HepG2 (cell line): ENCODE measurements around the gene DPH2. TPM values are rescaled to one million over a fixed set of nuclear protein-coding genes. Genes with fewer than 3 reads are reported as not detected.

ENCODE experiments used
- ATAC-seq: fragments of 200-7000 bp; cut with Tn5 transposase; 3 replicates; pipeline ENCODE4 v1.9.1; 2020; ENCODE audit warnings: mild to moderate bottlenecking, moderate library complexity
- BruUV-seq: library from RNA; stranded (reverse); fragments of 400-500 nt; replicated peaks from 2 replicates; lab custom pipeline; 2021; lab: Mats Ljungman, UMichigan
- CTCF ChIA-PET: fragments of 300-600 bp; formaldehyde crosslinking; extraction: SDS; loops from one replicate; lab custom pipeline; 2021; ENCODE audit warnings: low total read pairs, inconsistent platforms, low intra/inter-chr PET ratio; lab: Yijun Ruan, JAX
- POLR2A ChIA-PET: fragments of 350-600 bp; sonication (Branson Sonifier 250); formaldehyde crosslinking; loops from one replicate; lab custom pipeline; 2020; ENCODE audit warnings: antibody characterized with exemption, inconsistent platforms; lab: Yijun Ruan, JAX
- DNase-seq: peaks from one replicate; pipeline ENCODE4 v3.0.0-alpha.2; 2015; ENCODE audit warnings: low spot score
- FAIRE-seq: peaks from 3 replicates; lab custom pipeline; 2011; peaks lifted over from hg19 to GRCh38; lab: Jason Lieb, UNC
- H2AFZ ChIP-seq: one replicate; pipeline ENCODE4 v1.6.1; 2011; ENCODE audit warnings: low read length, inconsistent platforms
- H3K27ac ChIP-seq: fragments of 300-600 bp; 3 replicates; pipeline ENCODE4 v1.8.0; 2011; ENCODE audit warnings: mixed run types, mild to moderate bottlenecking, mixed read lengths, low read length, inconsistent platforms; ENCODE audit not compliant: insufficient read depth; ENCODE audit errors: extremely low read length
- H3K27me3 ChIP-seq, 2 experiments: fragments of 200-600 bp in 1 of 2; 2 replicates in 1 of 2; 3 replicates in 1 of 2; pipeline versions ENCODE4 v1.6.0 to v1.8.0; 2011; ENCODE audit warnings: low read length in 2 of 2, mild to moderate bottlenecking in 2 of 2, moderate library complexity in 2 of 2, inconsistent platforms in 1 of 2; ENCODE audit not compliant: insufficient read depth in 2 of 2, control insufficient read depth in 1 of 2
- H3K36me3 ChIP-seq, 2 experiments: fragments of 200-600 bp in 1 of 2; replicated peaks in 1 of 2; 2 replicates in 1 of 2; 3 replicates in 1 of 2; pipeline versions ENCODE4 v1.5.1 to v1.8.0; 2011; ENCODE audit warnings: low read length in 2 of 2, inconsistent platforms in 1 of 2; ENCODE audit not compliant: insufficient read depth in 2 of 2, control insufficient read depth in 1 of 2
- H3K4me1 ChIP-seq: 2 replicates; pipeline ENCODE4 v1.5.1; 2012; ENCODE audit warnings: low read length, inconsistent platforms; ENCODE audit not compliant: insufficient read depth
- H3K4me2 ChIP-seq: 2 replicates; pipeline ENCODE4 v1.6.0; 2011; ENCODE audit warnings: low read depth, low read length, inconsistent platforms
- H3K4me3 ChIP-seq, 3 experiments: fragments of 200-600 bp in 1 of 3; sonication (generic), shearing (Covaris generic) in 1 of 3; replicated peaks in 1 of 3; 2 replicates each; pipeline ENCODE4 v1.5.1; 2011 to 2016; ENCODE audit warnings: low read length in 3 of 3, inconsistent platforms in 2 of 3, low read depth in 2 of 3, mild to moderate bottlenecking in 2 of 3, control low read depth in 1 of 3, mixed read lengths in 1 of 3; ENCODE audit not compliant: insufficient read depth in 1 of 3
- H3K79me2 ChIP-seq: one replicate; pipeline ENCODE4 v1.6.1; 2011; ENCODE audit warnings: low read length, inconsistent platforms; ENCODE audit not compliant: insufficient read depth
- H3K9ac ChIP-seq: 2 replicates; pipeline ENCODE4 v1.6.0; 2011; ENCODE audit warnings: mild to moderate bottlenecking, low read depth, low read length, inconsistent platforms; ENCODE audit not compliant: insufficient read depth
- H3K9me3 ChIP-seq: 2 replicates; pipeline ENCODE4 v1.5.1; 2012; ENCODE audit warnings: mild to moderate bottlenecking, low read length
- H4K20me1 ChIP-seq: 2 replicates; pipeline ENCODE4 v1.6.0; 2011; ENCODE audit warnings: inconsistent platforms, mild to moderate bottlenecking, low read length, moderate library complexity; ENCODE audit not compliant: insufficient read depth
- BCL6 ChIP-seq: IDR thresholded peaks from 2 replicates; pipeline ENCODE4 v1.6.1; 2016; ENCODE audit warnings: missing genetic modification reagents, missing compliant biosample characterization
- DPF2 ChIP-seq: sonication (generic); formaldehyde crosslinking; IDR thresholded peaks from 2 replicates; pipeline ENCODE4 v1.4.0; 2020; ENCODE audit warnings: mild to moderate bottlenecking, low read depth, missing genetic modification reagents, borderline replicate concordance
- GTF2F1 ChIP-seq: fragments of 150-350 bp; IDR thresholded peaks from 2 replicates; pipeline ENCODE4 v1.6.1; 2014; ENCODE audit warnings: low read length
- HCFC1 ChIP-seq: fragments of 150-350 bp; IDR thresholded peaks from 2 replicates; pipeline ENCODE4 v1.6.1; 2014; ENCODE audit warnings: low read depth, low read length
- MAFF ChIP-seq: IDR thresholded peaks from 2 replicates; pipeline ENCODE4 v1.6.1; 2011; ENCODE audit warnings: low read depth, low read length, improper control_type of control experiment
- MTF2 ChIP-seq: sonication (generic); formaldehyde crosslinking; IDR thresholded peaks from 2 replicates; pipeline ENCODE4 v1.5.0; 2020; ENCODE audit warnings: missing genetic modification reagents, borderline replicate concordance
- NAIF1 ChIP-seq: sonication (generic); formaldehyde crosslinking; IDR thresholded peaks from 2 replicates; pipeline ENCODE4 v1.5.0; 2020; ENCODE audit warnings: mild to moderate bottlenecking, missing genetic modification reagents, borderline replicate concordance
- POLR2G ChIP-seq: fragments of 200-400 bp; formaldehyde crosslinking; IDR thresholded peaks from 2 replicates; pipeline ENCODE4 v1.6.1; 2018; ENCODE audit warnings: mild to moderate bottlenecking, low read depth, low read length, moderate library complexity
- ZFX ChIP-seq: sonication (generic); formaldehyde crosslinking; IDR thresholded peaks from 2 replicates; pipeline ENCODE4 v1.4.0; 2020; ENCODE audit warnings: mild to moderate bottlenecking, low read depth, missing genetic modification reagents, moderate library complexity
- ZMAT5 ChIP-seq: sonication (generic); formaldehyde crosslinking; IDR thresholded peaks from 2 replicates; pipeline ENCODE4 v1.5.0; 2020; ENCODE audit warnings: mild to moderate bottlenecking, low read depth, missing genetic modification reagents, borderline replicate concordance
- ZNF205 ChIP-seq: IDR thresholded peaks from 2 replicates; pipeline ENCODE4 v1.6.1; 2018; ENCODE audit warnings: missing biosample characterization, missing genetic modification reagents
- ZNF207 ChIP-seq: fragments of 450-650 bp; IDR thresholded peaks from 2 replicates; pipeline ENCODE4 v1.6.1; 2016; ENCODE audit warnings: antibody characterized with exemption, borderline replicate concordance
- ZNF331 ChIP-seq: sonication (generic); formaldehyde crosslinking; IDR thresholded peaks from 2 replicates; pipeline ENCODE4 v1.4.0; 2020; ENCODE audit warnings: missing genetic modification reagents
- ZNF562 ChIP-seq: sonication (generic); formaldehyde crosslinking; IDR thresholded peaks from 2 replicates; pipeline ENCODE4 v1.8.0; 2022; ENCODE audit warnings: missing genetic modification reagents, borderline replicate concordance
- ZNF589 ChIP-seq: sonication (generic); formaldehyde crosslinking; conservative IDR thresholded peaks from 2 replicates; pipeline ENCODE4 v1.8.0; 2022; ENCODE audit warnings: mild to moderate bottlenecking, moderate library complexity, missing genetic modification reagents
- WGBS: methylation state at CpG from one replicate; pipeline ENCODE4 v1.1.6; 2017; ENCODE audit warnings: low lambda C conversion rate; 5-methylcytosine and 5-hydroxymethylcytosine counted together
- in situ Hi-C: cut with HindIII; loops from 2 replicates; pipeline ENCODE4 v1.10.0; 2017; ENCODE audit warnings: low pct_unique_long_range_greater_than_20kb; ENCODE audit not compliant: extremely low pct_ligation_motif_present
- intact Hi-C: fragments of 100-400 bp; cut with micrococcal nuclease; formaldehyde crosslinking; loops from one replicate; pipeline ENCODE4 v1.10.0; 2022; ENCODE audit not compliant: unreplicated experiment
- polyA plus RNA-seq, 8 experiments: library from polyadenylated mRNA; depleted of rRNA in 3 of 8; stranded (reverse) in 7 of 8; unstranded in 1 of 8; fragments of >200 nt; fragmentation: Illumina TruSeq in 4 of 8; extraction: Trizol in 4 of 8; gene quantifications; 2 replicates each; pipeline versions ENCODE4 v1.2.1 to v1.2.3, GENCODE V29; 2011 to 2016; ENCODE audit warnings: low read depth in 4 of 8, missing spikeins in 1 of 8, mixed read lengths in 1 of 8; ENCODE audit not compliant: insufficient read depth in 1 of 8
- total RNA-seq, 5 experiments: library from RNA; depleted of rRNA; stranded (reverse); fragments of >200 nt; fragmentation: Illumina TruSeq; extraction: Trizol; gene quantifications; 2 replicates each; pipeline ENCODE4 v1.2.3, GENCODE V29; 2016; ENCODE audit warnings: low read depth in 1 of 5

The DPH2 gene
- total and polyA plus RNA-seq, 2 of the 13 experiments (the other 11 are each of a cell fraction or from before 2014, with no cell fraction given): 32.2 to 38.3 TPM

- ChIA-PET CTCF (no interaction called here), POLR2A (interaction anchor here (1.1 to 1.7 kb wide), 3 partner anchors 9 to 28 kb away, joined by 3 to 7 read pairs (median 4); partner anchors contain the start of gene SLC6A9)
- Histone ChIP-seq H3K4me2 (no peak overlapping the region), H3K9me3 (no peaks in the 10 kb centered on the region), H3K27ac (no peak overlapping the region), H3K4me3 (no peak overlapping the region), H3K36me3 (no peaks in the 10 kb centered on the region; a peak in 2 of 5 replicates), H3K9ac (no peak overlapping the region), H4K20me1 (no peaks in the 10 kb centered on the region), H2AFZ (no peak overlapping the region), H3K27me3 (no peaks in the 10 kb centered on the region), H3K79me2 (no peaks in the 10 kb centered on the region), H3K4me1 (peaks cover 58% of the 10 kb centered on the region)
- no peak for FAIRE-seq
- ATAC-seq: peak; percentile 16
- TF ChIP-seq MTF2 (CRISPR knock-in tag) (no peak), NAIF1 (CRISPR knock-in tag) (no peak)
- 77% methylated on average over 6 of the region's 8 CpGs for WGBS
- no TSS peak for BruUV-seq
- in situ Hi-C loops: no loop called here
- no peak for DNase-seq
- intact Hi-C loops: no loop called here
These were observed 44.7 kb downstream of the DPH2 start for GRCh38 chr1:44014365-44015104.

GRCh38 chr1:44015206-44015605, 45.4 kb downstream of the DPH2 start:
- in situ Hi-C loops: no loop called here
- POLR2A ChIA-PET: interaction anchor here (1.2 to 1.7 kb wide), 2 partner anchors 16 to 27 kb away, joined by 3 to 7 read pairs; partner anchors contain the start of gene SLC6A9
- Histone ChIP-seq H3K9ac (no peak overlapping the region), H3K4me2 (no peak overlapping the region), H3K79me2 (no peaks in the 10 kb centered on the region), H2AFZ (no peak overlapping the region), H3K9me3 (no peaks in the 10 kb centered on the region), H3K27me3 (no peaks in the 10 kb centered on the region), H3K27ac (no peak overlapping the region), H3K4me1 (peaks cover 52% of the 10 kb centered on the region), H4K20me1 (no peaks in the 10 kb centered on the region)
- DNase-seq (no peak), FAIRE-seq (no peak)
- WGBS: 71% methylated on average over 2 of the region's 3 CpGs
- BruUV-seq: no TSS peak
- intact Hi-C loops: no loop called here
- TF ChIP-seq ZNF589 (CRISPR knock-in tag) (no peak), ZMAT5 (CRISPR knock-in tag) (no peak), ZNF331 (CRISPR knock-in tag) (no peak), DPF2 (CRISPR knock-in tag) (no peak), ZNF205 (CRISPR knock-in tag) (no peak), POLR2G (no peak), BCL6 (CRISPR knock-in tag) (no peak), MAFF (no peak), HCFC1 (no peak), GTF2F1 (no peak), ZFX (CRISPR knock-in tag) (no peak), ZNF562 (no peak), ZNF207 (no peak)
- TF ChIP-seq, all 625 proteins: peak for 0
- CTCF ChIA-PET: no interaction called here
- Histone ChIP-seq H3K36me3 (peaks cover 0 to 3% of the 10 kb centered on the region in 2 experiments; a peak in 2 of 5 replicates), H3K4me3 (no peak overlapping the region)
- peak; percentile 7; the same call in 1 of the 3 replicates for ATAC-seq
